KMS-11 (cell line): Measurements from ENCODE around the gene GPD1L.
"Not testable (repeated sequence)": the region's sequence is repeated elsewhere in the genome, so short reads cannot be mapped to it uniquely, and the experiment has no call there.

Experiments used
- H2AFZ ChIP-seq: fragments of 200-600 bp; sonication (generic); 2 replicates; pipeline ENCODE4 v1.6.1; 2016; ENCODE audit warnings: antibody characterized with exemption, mixed run types, low read depth
- H3K27ac ChIP-seq: fragments of 200-600 bp; sonication (generic); 2 replicates; pipeline ENCODE4 v1.6.1; 2016; ENCODE audit warnings: mild to moderate bottlenecking, mixed run types
- H3K27me3 ChIP-seq: fragments of 200-600 bp; sonication (generic); 2 replicates; pipeline ENCODE4 v1.6.1; 2017; ENCODE audit warnings: mild to moderate bottlenecking, low read depth, mixed run types, moderate library complexity; ENCODE audit not compliant: insufficient read depth
- H3K36me3 ChIP-seq: fragments of 200-600 bp; sonication (generic); 2 replicates; pipeline ENCODE4 v1.6.1; 2017; ENCODE audit warnings: mild to moderate bottlenecking, mixed run types; ENCODE audit not compliant: insufficient read depth
- H3K4me1 ChIP-seq: fragments of 200-600 bp; sonication (generic); 2 replicates; pipeline ENCODE4 v1.6.1; 2016; ENCODE audit warnings: mild to moderate bottlenecking, low read depth, mixed run types; ENCODE audit not compliant: poor library complexity, severe bottlenecking
- H3K4me2 ChIP-seq: fragments of 200-600 bp; sonication (generic); 2 replicates; pipeline ENCODE4 v1.7.0; 2016; ENCODE audit warnings: mild to moderate bottlenecking, mixed run types
- H3K4me3 ChIP-seq: fragments of 200-600 bp; sonication (generic); IDR thresholded peaks from 2 replicates; pipeline ENCODE4 v1.6.1; 2017; ENCODE audit warnings: low read depth, low read length, mixed read lengths; ENCODE audit not compliant: insufficient read depth
- H3K79me2 ChIP-seq: fragments of 200-600 bp; sonication (generic); 2 replicates; pipeline ENCODE4 v1.6.1; 2016; ENCODE audit warnings: low read depth, mixed run types; ENCODE audit not compliant: insufficient read depth
- H3K9ac ChIP-seq: fragments of 200-600 bp; sonication (generic); 2 replicates; pipeline ENCODE4 v1.6.1; 2016; ENCODE audit warnings: mild to moderate bottlenecking, mixed run types
- H4K20me1 ChIP-seq: fragments of 200-600 bp; sonication (generic); 2 replicates; pipeline ENCODE4 v1.6.1; 2016; ENCODE audit warnings: mild to moderate bottlenecking, mixed run types; ENCODE audit not compliant: insufficient read depth
- TF ChIP-seq, protein P1 (sequence below): fragments of 200-600 bp; sonication (generic); conservative IDR thresholded peaks from 2 replicates; pipeline ENCODE4 v1.6.1; 2017; ENCODE audit warnings: low read depth, mild to moderate bottlenecking, antibody characterized with exemption, low read length, moderate library complexity, mixed read lengths

The GPD1L gene

DNA sequence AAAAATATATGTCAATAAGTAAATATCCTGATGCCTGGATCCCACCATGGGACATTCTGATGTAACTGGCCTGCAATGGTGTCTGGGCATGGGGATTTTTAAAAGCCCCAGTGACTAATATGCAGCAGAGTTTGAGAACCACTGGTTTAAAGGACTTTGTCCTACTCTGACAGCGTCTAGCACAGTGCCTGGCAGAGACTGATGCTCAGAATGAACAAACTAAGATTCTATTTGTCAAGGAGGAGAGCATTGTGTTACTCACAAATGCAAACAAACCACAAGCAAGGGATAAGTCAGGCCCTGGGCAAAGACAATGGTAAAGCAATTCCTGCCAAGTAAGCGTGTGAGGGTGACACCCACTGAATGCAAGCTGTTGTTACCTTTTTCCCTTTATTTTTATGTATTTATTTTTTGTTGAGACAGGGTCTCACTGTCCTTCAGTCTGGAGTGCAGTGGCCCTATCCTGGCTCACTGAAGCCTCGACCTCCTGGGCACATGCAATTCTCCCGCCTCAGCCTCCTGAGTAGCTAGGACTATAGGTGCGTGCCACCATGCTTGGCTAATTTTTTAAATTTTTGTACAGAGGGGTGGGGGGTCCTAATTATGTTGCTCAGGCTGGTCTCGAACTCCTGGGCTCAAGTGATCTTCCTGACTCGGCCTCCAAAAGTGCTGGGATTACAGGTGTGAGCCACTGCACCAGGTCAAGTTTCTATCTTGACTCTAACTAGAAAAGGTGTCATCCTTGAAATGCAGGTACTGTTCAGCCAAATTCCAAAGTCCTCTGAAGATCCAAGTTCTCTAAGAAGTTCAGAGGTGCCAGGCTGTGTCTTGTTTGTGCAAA lies 909 bp upstream of the GPD1L start:
- Histone ChIP-seq H3K27me3 (no peaks in the 10 kb centered on the region), H3K4me3 (no peak overlapping the region), H3K27ac (no peak overlapping the region), H3K9ac (no peak overlapping the region), H2AFZ (peak overlapping the region; percentile 93), H3K4me1 (peaks cover 5% of the 10 kb centered on the region), H3K4me2 (0 out of 2 replicates have a peak overlapping the region, but pooled peaks have one; percentile 21), H4K20me1 (no peaks in the 10 kb centered on the region), H3K79me2 (no peaks in the 10 kb centered on the region), H3K36me3 (no peaks in the 10 kb centered on the region)
- TF ChIP-seq, protein P1, sequence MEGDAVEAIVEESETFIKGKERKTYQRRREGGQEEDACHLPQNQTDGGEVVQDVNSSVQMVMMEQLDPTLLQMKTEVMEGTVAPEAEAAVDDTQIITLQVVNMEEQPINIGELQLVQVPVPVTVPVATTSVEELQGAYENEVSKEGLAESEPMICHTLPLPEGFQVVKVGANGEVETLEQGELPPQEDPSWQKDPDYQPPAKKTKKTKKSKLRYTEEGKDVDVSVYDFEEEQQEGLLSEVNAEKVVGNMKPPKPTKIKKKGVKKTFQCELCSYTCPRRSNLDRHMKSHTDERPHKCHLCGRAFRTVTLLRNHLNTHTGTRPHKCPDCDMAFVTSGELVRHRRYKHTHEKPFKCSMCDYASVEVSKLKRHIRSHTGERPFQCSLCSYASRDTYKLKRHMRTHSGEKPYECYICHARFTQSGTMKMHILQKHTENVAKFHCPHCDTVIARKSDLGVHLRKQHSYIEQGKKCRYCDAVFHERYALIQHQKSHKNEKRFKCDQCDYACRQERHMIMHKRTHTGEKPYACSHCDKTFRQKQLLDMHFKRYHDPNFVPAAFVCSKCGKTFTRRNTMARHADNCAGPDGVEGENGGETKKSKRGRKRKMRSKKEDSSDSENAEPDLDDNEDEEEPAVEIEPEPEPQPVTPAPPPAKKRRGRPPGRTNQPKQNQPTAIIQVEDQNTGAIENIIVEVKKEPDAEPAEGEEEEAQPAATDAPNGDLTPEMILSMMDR: no peak

DNA sequence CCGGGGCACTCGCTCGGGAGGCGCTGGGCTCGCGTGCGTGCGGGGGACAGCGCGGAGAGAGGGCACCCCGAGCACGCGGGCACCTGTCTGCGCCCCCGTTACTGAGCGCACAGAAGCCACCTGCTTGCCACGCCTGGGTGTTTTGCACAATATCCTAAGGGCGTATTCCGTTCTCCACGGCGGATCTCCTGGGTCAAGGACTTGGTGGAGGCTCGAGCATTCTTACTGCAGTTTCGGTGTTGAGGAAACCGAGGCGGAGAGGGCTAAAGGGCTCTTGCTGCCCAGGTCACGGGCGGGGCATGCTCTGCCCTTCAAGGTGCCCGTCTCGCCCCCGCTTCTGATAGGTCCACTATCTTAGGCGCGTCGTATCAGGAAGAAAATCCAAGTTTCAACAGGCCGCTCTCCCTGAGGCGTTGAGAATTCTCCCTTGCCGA lies 526 bp downstream of the GPD1L start:
- Histone ChIP-seq H3K9ac (peak overlapping the region; percentile 35), H3K4me1 (peaks cover 5% of the 10 kb centered on the region), H3K27ac (no peak overlapping the region), H3K4me2 (peak overlapping the region; percentile 60), H2AFZ (peak overlapping the region; percentile 93), H3K27me3 (no peaks in the 10 kb centered on the region), H3K4me3 (no peak overlapping the region), H4K20me1 (no peaks in the 10 kb centered on the region), H3K79me2 (no peaks in the 10 kb centered on the region), H3K36me3 (no peaks in the 10 kb centered on the region)
- TF ChIP-seq, protein P1: no peak

DNA sequence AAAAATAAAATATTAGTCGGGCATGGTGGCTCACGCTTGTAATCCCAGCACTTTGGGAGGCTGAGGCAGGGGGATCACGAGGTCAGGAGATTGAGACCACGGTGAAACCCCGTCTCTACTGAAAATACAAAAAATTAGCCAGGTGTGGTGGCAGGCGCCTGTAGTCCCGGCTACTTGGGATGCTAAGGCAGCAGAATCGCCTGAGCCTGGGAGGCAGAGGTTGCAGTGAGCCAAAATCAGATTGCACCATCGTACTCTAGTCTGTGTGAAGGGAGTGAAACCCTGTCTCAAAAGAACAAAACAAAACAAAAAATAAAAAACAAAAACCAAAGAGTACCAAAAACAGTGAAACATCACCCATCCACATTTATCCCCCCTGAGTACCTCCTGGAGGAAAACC lies 1.8 kb downstream of the GPD1L start:
- H3K9ac ChIP-seq, H2AFZ ChIP-seq, H3K4me3 ChIP-seq, H3K36me3 ChIP-seq, H3K79me2 ChIP-seq, H3K27ac ChIP-seq, H4K20me1 ChIP-seq, H3K27me3 ChIP-seq, H3K4me1 ChIP-seq, H3K4me2 ChIP-seq: not testable (repeated sequence)

DNA sequence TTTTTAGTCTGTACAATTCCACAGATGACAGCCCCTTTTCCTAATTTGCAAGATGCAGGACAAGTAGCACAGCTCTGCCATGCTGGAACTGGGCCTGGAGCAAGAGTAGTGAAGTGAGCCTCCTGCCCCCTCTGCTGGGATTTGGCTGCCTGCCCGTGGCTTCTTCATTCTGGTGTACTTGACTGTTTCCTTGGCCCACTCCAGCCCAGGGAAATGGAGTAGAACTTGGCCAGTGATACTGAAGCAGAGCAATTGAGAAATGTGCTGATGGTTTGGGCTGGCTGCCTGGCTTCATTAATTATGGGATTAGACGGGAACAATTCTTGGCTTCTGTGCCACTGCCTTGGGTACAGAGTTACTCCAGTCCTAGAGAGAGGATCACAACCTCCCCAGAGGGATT lies 2.8 kb downstream of the GPD1L start:
- no peak overlapping the region for H3K27ac ChIP-seq
- peaks cover 5% of the 10 kb centered on the region for H3K4me1 ChIP-seq
- no peaks in the 10 kb centered on the region for H3K36me3 ChIP-seq
- H4K20me1 ChIP-seq: no peaks in the 10 kb centered on the region
- H3K79me2 ChIP-seq: no peaks in the 10 kb centered on the region
- no peak overlapping the region for H3K9ac ChIP-seq
- H3K4me3 ChIP-seq: no peak overlapping the region
- TF ChIP-seq, protein P1: no peak
- H3K27me3 ChIP-seq: no peaks in the 10 kb centered on the region
- H3K4me2 ChIP-seq: no peak overlapping the region
- no peak overlapping the region for H2AFZ ChIP-seq

DNA sequence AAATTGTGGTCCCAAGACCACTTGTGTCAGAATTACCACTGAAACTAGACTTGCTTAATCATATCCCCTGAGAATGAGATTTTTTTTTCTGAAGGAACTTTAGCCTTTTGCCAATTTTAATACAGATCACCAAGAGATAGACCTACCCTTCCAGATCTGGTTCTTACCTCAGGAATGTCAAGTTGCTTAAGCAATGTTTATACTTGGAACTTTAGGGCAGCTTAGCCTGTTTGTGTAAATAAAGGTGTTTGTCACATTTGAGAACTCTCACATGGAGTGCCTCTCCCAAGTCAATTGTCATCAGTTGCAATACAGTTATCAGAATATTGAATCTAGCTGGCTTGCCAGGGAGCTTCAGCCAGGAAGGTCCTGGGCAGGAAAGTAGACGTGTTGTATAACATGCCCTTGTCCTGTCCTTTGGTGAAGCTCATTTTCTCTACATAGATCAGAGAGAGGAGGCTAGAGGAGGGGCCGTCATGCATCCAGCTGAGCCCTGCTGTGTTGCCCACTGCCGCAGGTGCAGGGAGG lies 3.9 kb downstream of the GPD1L start:
- H3K79me2 ChIP-seq: no peaks in the 10 kb centered on the region

More for the DNA sequence above, 3.9 kb downstream of the GPD1L start:
- Histone ChIP-seq H3K4me2 (no peak overlapping the region), H3K4me3 (no peak overlapping the region), H2AFZ (no peak overlapping the region), H3K27ac (no peak overlapping the region), H4K20me1 (no peaks in the 10 kb centered on the region), H3K4me1 (peaks cover 5% of the 10 kb centered on the region), H3K9ac (no peak overlapping the region), H3K36me3 (no peaks in the 10 kb centered on the region), H3K27me3 (no peaks in the 10 kb centered on the region)
- TF ChIP-seq, protein P1: no peak
